CD4-positive, alpha-beta T cell treated with Interleukin-1 beta for 1 hour (primary cell): ENCODE measurements around the gene CDH22.

Experiments
- DNase-seq, 2 donors: peaks; one replicate each; pipeline ENCODE4 v3.0.0-alpha.2; 2020 to 2022

The CDH22 gene

DNA sequence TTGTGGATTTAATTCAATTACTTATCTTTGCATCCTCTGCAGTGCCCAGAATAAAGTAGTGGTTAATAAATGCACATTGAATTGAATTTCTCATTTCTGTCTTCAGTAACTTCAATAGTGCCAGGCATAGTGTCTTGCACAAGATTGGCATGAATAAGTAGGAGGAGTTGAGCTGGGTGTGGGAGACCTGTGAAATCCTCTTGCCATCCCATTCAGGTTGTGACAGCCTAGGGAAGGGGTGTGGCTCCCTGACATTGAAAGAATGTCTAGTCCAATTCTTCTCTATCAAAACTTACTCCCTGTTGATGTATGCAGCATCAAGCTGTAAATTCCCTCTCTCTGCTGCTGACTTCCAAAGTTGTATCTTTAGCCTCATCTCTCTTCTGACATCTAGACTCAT is 73.2 kb downstream of the CDH22 start:
- no peak for DNase-seq

DNA sequence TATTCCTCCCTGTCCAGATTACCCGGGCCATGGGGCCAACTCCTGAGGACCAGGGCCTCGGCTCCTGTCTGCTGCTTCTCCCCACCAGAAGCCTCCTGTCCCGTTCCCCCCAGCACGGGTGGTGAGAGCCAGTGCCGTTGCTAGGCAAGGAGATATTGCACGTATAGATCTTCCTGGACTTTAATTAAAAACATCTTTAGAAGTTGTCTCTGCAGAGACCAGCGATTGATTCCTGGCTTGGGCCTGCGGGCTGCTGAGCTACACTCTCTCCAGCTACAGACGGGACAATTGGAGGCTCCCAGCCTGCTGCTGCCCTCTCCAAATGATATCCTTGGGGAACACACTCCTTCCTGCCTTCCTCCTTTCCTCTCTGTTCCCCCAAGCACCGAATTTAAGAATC is 74.6 kb downstream of the CDH22 start:
- no peak for DNase-seq

DNA sequence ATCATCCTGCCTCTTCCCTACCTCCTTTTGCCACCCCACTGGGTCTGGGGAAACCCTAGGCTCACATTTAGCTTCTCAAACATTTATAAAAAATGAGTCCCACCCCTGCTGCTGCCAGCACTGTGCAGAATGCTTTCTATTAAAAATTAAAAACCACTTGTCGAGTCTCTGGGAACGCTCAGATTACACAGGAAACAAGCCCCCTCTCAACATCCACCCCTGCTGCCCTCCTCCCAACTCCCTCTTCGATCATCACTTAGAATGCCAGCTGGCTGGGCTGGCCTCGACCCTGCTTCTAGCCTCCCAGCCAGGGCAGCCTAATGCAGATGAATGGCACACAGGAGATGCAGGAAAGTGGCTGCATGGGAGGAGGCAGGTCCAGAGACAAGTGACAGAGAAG is 75.8 kb downstream of the CDH22 start:
- DNase-seq = no peak

- DNase-seq = no peak
These were observed 77.5 kb downstream of the CDH22 start for GRCh38 chr20:46230801-46231282.

GRCh38 chr20:46230106-46230491 is 78.2 kb downstream of the CDH22 start:
- no peak for DNase-seq

- DNase-seq = no peak
These were observed 78.7 kb downstream of the CDH22 start for GRCh38 chr20:46229478-46230105.

DNA sequence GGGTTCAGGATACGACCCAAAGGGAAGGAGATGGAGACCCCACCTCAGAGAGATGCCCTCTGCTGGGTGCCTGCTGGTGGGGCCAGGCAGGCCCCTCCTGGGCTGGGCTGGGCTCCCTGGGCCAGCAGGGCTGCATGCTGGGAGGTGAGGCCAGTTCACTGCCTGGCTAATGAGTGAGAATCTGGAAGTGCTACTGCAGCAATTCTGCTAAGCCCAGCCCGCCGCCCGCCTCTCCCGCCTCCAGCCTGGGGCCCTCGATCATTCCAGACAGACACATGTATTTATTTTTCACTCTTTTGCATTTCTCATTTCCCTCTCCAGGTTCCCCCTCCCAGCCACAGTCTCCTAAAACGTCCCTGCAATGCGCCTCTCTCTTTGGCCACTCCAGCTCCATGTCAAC is 79.6 kb downstream of the CDH22 start:
- no peak for DNase-seq

GRCh38 chr20:46227272-46227767 is 81.0 kb downstream of the CDH22 start:
- DNase-seq = no peak

- DNase-seq = no peak
These were observed 81.7 kb downstream of the CDH22 start for GRCh38 chr20:46226602-46227001.

DNA sequence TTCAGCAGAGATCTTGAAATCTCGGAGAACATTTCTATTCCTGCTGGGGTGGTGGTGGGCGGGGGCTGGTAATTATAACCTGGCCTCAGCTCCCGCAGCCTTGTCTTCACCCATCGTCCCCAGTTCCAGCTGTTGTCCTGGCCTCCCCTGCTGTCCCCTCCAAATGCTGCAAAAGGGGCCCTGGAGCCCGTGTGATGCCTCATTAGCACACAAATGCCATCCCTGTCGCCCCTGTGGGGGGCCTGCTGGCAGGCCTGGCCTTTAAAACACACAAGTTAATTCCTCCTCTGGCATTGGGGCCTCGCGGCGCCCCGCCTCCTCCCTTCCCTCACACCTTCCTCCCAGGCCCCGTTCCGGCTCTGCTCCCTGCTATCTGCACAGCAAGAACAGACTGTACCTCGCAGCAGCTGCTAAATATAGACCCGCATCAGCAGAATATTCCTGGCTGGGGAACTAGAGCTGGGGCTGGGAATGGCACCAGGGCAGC is 85.7 kb downstream of the CDH22 start:
- DNase-seq = no peak

DNA sequence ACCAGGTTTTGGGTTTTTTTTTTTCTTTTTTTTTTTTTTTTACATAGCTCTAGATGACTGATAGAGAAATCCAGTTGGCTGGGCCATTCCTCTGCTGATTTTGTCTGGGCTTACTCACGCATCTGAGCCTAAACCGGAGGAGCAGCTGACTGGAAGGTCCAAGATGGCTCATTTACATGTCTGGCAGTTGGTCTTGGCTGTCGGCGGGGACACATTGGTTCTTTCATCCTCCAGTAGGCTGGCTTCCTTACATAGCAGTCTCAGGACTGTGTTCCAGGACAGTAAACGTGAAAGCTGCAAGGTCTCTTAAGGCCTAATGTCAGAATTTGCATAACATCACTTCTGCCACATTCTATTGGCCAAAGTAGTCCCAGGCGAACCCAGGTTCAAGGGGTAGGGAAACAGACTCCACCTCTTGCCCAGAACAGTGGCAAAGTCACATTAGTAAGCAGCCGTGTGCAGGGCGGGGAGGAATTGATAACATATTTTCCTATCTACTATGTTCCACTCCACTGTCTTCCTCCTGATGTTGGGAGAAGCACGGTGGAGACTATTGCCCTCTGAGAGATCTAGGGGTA is 87.0 kb downstream of the CDH22 start:
- no peak for DNase-seq

DNA sequence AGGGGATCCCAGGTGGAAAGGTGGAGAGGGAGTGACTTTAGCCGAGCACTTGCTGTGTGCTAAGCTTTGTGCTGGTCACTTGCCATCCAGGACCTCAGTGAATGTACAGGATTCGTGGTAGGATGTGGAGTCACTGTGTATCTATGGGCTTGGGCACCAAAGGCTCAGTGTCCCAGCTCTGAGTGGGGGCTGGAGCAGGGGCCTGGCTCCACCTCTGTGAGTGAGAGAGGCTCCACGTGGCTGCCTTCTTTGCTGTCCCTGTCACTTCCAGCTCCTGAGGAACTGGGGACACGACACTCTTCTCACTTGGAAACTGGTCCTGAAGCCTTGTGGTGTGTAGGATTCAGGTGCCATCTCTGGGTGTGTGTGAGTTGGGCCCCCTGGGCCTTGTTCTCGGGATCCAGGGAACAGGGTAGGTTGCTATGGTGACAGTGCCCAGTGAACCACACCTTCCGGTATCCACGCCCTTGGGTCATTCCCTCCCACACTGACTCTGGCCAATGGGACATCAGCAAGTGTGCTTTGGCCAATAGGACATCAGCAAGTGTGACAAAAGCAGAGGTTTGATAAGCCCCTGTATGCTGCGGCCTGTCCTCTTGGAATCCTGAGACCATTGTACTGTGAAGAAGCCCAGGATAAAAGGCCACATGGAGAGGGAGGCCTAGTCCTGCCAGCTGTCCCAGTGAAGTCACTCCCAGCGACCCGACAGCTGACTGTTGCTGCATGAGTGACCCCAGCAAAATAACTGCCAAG is 87.7 kb downstream of the CDH22 start:
- no peak for DNase-seq

- no peak for DNase-seq
These were observed 88.4 kb downstream of the CDH22 start for GRCh38 chr20:46219920-46220319.

- DNase-seq = no peak
These were observed 89.1 kb downstream of the CDH22 start for GRCh38 chr20:46219190-46219589.

DNA sequence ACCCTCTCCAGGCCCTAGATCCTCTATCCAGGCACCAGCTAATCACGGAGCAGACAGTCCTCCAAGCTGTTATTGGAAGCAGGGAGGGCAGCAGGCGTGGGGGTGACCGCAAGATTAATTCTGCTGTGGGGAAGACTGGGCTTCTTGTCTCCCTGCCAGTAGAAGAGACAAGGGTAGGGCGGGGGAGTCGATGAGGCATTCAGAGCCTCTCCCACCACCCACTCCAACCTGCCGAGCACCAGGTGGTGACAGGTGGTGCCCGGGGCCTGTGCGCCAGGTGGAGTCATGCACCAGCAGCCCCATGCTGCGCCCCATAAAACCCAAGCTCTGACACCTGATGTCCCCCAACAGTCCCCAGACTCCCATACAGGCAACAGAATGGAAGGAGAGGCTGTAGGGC is 89.6 kb downstream of the CDH22 start:
- DNase-seq = no peak

DNA sequence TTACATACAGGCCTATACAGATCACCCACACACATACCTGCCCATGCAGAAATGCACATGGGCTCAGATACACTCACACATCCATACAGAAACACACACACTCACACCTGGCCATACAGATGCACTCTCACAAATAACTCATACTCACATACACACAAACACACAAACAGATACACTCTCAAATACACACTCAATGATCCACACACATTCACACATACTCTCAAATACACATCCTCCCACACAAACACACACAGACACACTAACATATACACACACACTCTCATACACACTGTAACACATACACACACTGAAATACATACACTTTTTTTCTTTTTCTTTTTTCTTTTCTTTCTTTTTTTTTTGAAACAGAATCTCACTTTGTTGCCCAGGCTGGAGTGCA is 90.7 kb downstream of the CDH22 start:
- no peak for DNase-seq

DNA sequence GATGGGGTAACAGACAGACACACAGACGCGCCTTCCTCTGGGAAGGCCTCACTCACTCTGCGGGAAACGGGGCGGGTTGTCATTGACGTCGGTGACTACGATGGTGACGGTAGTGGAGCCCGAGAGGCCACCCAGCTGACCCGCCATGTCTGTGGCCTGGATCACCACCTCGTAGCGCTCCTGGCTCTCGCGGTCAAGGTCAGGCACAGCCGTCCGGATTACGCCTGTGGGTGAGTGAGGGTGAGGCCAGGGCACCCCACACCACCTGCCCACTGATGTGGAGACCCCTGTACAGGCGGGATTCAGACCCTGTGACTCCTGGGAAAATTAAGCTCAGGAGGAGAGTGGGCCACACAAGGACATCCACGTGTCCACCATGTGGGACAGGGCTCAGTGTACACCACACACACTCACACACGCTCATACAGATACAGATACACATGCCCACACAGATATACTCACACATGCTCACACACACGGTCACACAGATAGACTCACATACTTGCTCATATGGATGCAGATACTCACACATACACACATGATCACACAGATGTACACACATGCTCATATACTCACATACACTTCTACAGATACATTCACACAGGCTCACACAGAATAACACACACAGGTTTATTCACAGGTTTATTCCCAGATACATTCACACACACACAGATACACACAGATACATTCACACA is 91.4 kb downstream of the CDH22 start:
- no peak for DNase-seq

DNA sequence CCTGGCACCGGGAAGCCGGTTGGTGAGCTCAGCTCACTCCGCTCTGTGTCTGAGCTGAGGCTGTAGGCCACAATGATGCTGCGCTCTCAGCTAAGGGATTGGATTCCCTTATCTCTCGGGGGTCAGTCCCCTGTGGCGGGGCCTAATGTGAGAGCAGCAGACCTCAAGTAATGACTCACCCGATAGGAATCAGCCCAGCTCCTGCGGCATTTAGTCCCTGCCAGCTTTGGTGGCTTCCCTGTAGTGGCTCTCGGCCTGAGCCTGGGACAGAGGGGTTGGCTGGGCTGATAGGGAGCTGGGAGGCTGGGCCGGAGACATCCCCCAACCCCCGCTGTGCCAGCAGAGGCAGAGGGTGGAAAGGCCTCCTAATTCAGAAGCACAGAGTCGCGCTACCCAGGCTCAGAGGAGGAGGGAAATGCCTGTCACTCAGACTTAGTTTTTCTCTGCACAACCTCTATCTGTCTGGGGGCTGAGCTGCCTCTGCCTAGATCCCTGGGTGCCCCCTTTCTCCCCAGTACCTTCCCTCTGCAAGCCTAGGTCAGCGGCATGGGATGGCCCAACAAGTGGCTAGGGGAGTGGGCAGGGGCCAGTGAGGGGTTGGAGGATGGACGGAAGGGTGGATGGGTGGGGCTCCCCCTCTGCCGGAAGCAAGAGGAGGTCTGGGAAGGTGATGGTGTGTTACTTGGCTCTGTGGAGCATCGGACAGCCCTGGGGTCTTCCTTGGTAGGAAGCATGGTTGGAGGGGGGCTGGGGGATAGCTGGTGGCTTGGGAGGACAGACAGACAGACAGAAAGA is 92.2 kb downstream of the CDH22 start:
- DNase-seq = no peak

GRCh38 chr20:46214824-46215488 is 93.3 kb downstream of the CDH22 start:
- DNase-seq = no peak

DNA sequence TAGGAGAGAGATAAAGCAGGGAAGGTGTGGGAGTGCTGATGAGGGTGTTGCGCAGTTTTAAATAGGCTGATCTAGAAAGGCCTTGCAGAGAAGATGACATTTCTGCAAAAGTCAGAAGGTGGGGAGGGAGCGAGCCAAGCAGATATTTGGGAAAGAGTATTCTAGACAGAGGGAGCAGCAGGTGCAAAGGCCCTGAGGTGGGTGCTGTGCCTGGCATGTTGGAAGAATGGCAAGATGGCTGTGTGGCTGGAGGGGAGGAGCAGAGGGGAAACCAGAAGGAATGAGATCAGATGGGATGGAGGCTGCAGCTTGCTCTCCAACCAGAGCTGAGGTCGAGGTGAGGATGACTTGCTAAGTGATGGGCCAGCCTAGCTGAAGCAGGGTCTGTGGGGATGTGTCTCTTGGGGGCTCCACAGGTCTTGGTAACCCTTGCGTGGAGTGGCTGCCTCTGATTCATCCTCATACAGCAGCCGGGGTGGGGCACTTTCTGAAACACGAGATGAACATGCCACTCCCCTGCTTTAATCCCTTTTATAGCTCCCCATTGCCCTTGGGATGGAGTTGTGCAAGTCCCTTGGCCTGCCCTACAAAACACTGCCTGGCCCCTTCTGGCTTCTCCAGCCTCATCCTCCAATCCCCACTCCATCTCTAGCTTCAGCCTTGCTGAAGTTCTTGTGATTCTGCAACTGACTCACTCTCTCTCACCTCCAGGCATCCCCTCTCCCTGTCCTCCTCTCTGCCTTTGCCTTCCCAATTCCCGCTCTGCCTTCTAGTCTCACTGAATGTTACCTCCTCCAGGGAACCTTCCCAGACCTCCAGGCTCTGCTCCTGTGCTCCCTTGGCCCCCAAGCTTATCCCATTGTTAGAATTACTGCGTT is 94.1 kb downstream of the CDH22 start:
- DNase-seq = no peak

DNA sequence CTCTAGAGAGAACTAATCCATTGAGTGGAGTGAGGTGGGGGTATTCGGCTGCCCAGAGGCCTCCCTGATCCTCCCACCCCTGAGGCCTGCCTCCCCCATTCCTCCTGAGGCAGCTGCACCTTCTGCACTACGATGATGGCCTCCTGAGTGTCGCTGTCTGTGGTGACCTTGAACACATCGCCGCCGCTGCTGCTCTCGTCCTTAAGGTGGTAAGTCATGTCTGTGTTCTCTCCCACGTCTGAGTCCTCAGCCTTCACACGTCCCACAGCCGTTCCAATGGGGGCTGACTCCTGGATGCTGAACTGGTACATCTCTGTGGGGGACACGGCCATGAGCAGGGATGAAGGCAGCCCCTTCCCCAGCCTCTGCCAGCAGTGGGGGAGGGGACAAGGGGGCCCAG is 95.4 kb downstream of the CDH22 start:
- DNase-seq = no peak
